ENCODE measurements around the gene FCRL4.

The FCRL4 gene

GRCh38 chr1:157597959-157598667 is at the start of gene FCRL4:
Gene FCRL4, minus strand, starts transcription at chr1:157598085. Its CDS starts 141 bp downstream, at chr1:157597944.
- FAIRE-seq (no peak), DNase-seq (ENCODE audit: low spot score) (no peak)

- FAIRE-seq, result no peak
- DNase-seq (ENCODE audit: low spot score), result no peak
Measured at GRCh38 chr1:157646144-157646543, 48.3 kb upstream of the FCRL4 start.

- FAIRE-seq, result no peak
- no peak for DNase-seq (ENCODE audit: low spot score)
Measured at GRCh38 chr1:157641177-157641576, 43.3 kb upstream of the FCRL4 start.

GRCh38 chr1:157639800-157640199 is 41.9 kb upstream of the FCRL4 start:
- no peak for DNase-seq (ENCODE audit: low spot score)
- FAIRE-seq, result no peak

GRCh38 chr1:157628773-157629172 is 30.9 kb upstream of the FCRL4 start:
- FAIRE-seq, result no peak
- DNase-seq (ENCODE audit: low spot score), result no peak

- FAIRE-seq (no peak), DNase-seq (ENCODE audit: low spot score) (no peak)
Measured at GRCh38 chr1:157626099-157626498, 28.2 kb upstream of the FCRL4 start.

- no peak for FAIRE-seq
- DNase-seq (ENCODE audit: low spot score), result no peak
Measured at GRCh38 chr1:157624471-157624870, 26.6 kb upstream of the FCRL4 start.

- DNase-seq (ENCODE audit: low spot score) (no peak), FAIRE-seq (no peak)
Measured at GRCh38 chr1:157622471-157622870, 24.6 kb upstream of the FCRL4 start.

GRCh38 chr1:157618190-157618589 is 20.3 kb upstream of the FCRL4 start:
- no peak for DNase-seq (ENCODE audit: low spot score)
- no peak for FAIRE-seq

- FAIRE-seq (no peak), DNase-seq (ENCODE audit: low spot score) (no peak)
Measured at GRCh38 chr1:157600236-157600635, 2.4 kb upstream of the FCRL4 start.

GRCh38 chr1:157596384-157596783 is 1.5 kb downstream of the FCRL4 start:
- no peak for DNase-seq (ENCODE audit: low spot score)
- no peak for FAIRE-seq

GRCh38 chr1:157595356-157595755 is 2.5 kb downstream of the FCRL4 start:
- no peak for FAIRE-seq
- DNase-seq (ENCODE audit: low spot score), result no peak

- no peak for FAIRE-seq
Measured at GRCh38 chr1:157585984-157586383, 11.9 kb downstream of the FCRL4 start.

GRCh38 chr1:157584503-157584902 is 13.4 kb downstream of the FCRL4 start:
- FAIRE-seq (no peak), DNase-seq (ENCODE audit: low spot score) (no peak)

More at GRCh38 chr1:157585984-157586383, 11.9 kb downstream of the FCRL4 start:
- DNase-seq (ENCODE audit: low spot score), result no peak

GRCh38 chr1:157580828-157581210 is 17.1 kb downstream of the FCRL4 start:
- FAIRE-seq (no peak), DNase-seq (ENCODE audit: low spot score) (no peak)

- FAIRE-seq, result peak; percentile 64
- peak; percentile 38 for DNase-seq (ENCODE audit: low spot score)
Measured at GRCh38 chr1:157580179-157580827, 17.6 kb downstream of the FCRL4 start.

GRCh38 chr1:157577420-157577819 is 20.5 kb downstream of the FCRL4 start:
- DNase-seq (ENCODE audit: low spot score) (no peak), FAIRE-seq (no peak)

GRCh38 chr1:157575744-157576143 is 22.1 kb downstream of the FCRL4 start:
- DNase-seq (ENCODE audit: low spot score), result no peak
- FAIRE-seq, result no peak

GRCh38 chr1:157574836-157575235 is 23.0 kb downstream of the FCRL4 start:
- DNase-seq (ENCODE audit: low spot score), result no peak
- FAIRE-seq, result no peak

GRCh38 chr1:157566484-157567300 is 31.2 kb downstream of the FCRL4 start:
- FAIRE-seq, result no peak
- DNase-seq (ENCODE audit: low spot score), result no peak

GRCh38 chr1:157562515-157562914 is 35.4 kb downstream of the FCRL4 start:
- FAIRE-seq (no peak), DNase-seq (ENCODE audit: low spot score) (no peak)

GRCh38 chr1:157558119-157558518 is 39.8 kb downstream of the FCRL4 start:
- DNase-seq (ENCODE audit: low spot score), result no peak
- no peak for FAIRE-seq

Data from RCC 7860 (cell line).